DMS 273 (cell line): ENCODE results near the gene ANXA6.

Source experiments
- DNase-seq: peaks from one replicate; lab custom pipeline; 2025; ENCODE audit not compliant: unreplicated experiment; lab: John Stamatoyannopoulos, UW

The ANXA6 gene

GRCh38 chr5:151130922-151131891, 26.4 kb downstream of the ANXA6 start:
- no peak for DNase-seq

- DNase-seq = no peak
These were observed 27.2 kb downstream of the ANXA6 start for GRCh38 chr5:151130235-151130921.

GRCh38 chr5:151128817-151129216, 28.8 kb downstream of the ANXA6 start:
- no peak for DNase-seq

- DNase-seq = no peak
These were observed 29.7 kb downstream of the ANXA6 start for GRCh38 chr5:151127926-151128325.

- DNase-seq = peak; percentile 61
These were observed 31.4 kb downstream of the ANXA6 start for GRCh38 chr5:151126199-151126645.

GRCh38 chr5:151125421-151125820, 32.2 kb downstream of the ANXA6 start:
- DNase-seq = no peak

DNA sequence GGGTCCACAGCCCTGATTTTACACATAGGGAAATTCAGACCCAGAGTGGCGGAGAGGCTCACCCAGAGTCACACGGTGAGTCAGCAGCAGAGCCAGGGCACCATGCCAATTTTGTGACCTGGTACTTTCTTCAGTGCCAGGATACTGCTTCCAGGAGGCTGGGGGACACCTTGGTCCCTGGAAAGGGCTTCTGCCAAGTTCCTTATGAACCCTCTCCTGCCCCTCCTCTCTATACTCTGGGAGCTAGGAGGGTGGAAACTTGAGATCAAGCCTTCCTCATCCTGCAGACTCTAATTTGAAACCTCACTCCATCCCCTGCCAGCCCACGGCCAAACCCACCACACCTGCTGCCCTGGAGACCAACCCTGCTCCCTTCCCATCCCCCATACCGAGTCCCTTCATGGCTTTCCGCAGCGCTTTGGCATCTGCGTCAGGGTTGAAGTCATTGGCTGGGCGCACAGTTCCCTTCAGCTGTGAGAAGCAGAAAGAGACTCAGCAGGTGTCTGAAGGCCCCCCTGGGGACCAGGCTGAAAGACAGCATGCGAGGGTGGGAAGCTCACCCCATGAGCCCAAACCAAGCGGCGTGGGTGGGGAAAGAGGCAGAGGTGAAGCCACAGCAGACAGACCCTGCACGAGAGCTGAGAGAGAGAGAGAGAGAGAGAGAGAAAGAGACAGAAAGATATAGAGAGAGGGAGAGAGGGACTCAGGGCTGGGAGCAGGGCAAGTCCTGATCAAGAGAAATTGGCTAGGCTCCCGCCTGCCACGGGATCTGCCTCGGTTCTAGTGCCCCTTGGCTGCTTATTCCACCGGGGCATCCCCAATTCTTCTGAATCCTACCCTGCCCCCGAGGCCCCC, 33.5 kb downstream of the ANXA6 start:
- DNase-seq = peak; percentile 27

- DNase-seq = no peak
These were observed 34.8 kb downstream of the ANXA6 start for GRCh38 chr5:151122828-151123227.

- no peak for DNase-seq
These were observed 35.9 kb downstream of the ANXA6 start for GRCh38 chr5:151121665-151122064.

- no peak for DNase-seq
These were observed 36.5 kb downstream of the ANXA6 start for GRCh38 chr5:151121095-151121494.

DNA sequence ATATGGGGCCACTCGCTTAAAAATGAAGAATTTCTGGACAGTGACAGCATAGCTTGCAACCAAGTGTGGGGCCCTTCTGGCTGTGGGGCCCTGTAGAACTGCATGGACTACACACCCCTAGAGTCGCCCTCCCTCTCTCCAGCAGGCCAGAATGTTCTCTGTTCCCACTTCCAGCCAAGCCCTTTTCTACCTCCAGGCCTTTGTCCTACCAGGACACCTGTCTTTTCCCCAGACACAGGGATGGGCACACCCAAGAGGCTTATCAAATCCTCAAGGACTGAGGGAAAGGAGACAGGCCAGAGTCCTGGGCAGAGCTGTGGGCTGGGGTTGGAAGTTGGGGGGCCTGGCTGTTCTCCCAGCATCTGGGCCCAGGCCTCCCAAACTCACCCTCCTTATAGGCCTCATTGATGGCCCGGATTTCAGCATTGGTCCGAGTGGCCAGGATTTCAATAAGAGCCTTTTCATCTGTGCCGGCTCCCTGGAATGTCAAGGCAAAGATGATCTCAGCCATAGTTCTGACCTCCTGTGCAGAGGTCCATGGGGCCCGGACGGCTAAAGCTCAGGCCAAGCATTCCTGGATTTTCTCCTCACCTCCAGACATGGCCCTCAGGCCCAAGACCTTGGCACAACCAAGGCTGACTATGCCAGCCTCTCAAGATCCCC, 38.5 kb downstream of the ANXA6 start:
- no peak for DNase-seq

DNA sequence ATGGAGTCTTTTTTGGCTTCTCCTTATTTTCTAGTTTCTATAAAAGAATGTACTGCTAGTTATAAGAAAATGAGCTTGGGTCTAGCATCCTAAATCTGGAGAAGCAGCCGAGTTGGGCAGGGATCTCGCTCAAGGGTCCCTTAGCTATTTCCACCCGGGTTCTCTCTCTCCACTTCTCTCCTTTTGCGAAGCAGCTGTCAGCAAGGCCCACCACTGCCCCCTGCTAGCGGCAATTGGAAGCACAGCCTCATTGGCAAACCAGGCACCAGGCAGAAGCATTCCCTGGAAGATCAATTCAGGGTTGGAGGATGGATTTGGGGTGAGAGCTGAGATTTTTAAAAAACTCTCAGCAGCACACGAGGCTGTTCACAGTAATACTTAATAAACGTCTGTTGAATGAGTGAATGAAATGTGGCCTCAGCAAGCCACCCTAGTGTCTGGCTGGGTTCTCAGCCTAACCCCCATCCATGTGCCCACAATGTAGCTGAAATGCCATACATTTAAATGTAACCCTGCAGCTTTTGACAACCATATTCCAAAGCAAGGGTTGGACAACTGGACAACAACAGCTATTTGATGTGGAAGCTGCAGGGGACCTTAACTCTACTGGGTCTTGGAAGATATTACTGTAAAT, 42.2 kb downstream of the ANXA6 start:
- DNase-seq = peak; percentile 77

DNA sequence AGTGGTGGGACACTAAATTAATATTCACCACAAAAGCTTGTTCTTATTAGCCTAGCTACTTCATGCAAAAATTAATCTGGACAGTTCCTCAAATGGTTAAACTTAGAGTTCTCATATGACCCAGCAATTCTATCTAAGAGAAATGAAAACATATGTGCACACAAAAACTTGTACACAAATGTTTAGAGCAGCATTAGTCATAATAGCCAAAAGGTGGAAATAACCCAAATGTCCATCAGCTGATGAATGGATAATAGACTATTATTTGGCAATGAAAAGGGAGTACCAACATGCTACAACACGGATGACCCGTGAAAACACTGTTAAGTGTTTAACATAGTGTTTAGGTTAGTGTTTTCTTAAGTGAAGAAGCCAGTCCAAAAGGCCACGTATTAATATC, 43.9 kb downstream of the ANXA6 start:
- no peak for DNase-seq

GRCh38 chr5:151110992-151111391, 46.6 kb downstream of the ANXA6 start:
- DNase-seq = no peak

DNA sequence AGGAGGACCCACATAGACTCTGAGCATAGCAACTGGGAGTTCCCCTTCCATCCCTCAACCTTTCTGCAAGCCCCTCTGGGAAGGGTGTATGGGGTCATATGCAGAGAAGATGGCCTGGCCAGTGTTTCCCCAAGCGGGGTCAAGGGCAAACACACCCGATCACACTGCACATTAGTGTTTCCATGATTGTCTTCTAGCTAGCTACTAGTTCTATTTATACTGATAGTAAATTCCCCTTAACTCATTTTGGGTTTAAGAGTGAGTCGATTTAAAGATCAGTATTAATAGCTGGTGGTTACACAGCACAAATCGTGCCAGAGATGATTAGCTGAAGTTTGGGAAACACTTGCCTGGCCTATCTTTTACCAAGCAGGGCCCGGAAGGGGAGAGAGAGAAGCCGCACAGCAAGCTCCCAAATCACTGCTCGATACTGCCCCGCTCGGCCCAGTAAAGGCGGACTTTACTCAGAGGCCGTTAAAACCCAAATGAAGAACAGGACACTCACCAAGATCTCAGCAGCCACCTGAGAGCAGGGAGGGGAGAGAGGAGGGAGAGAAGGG, 47.4 kb downstream of the ANXA6 start:
- DNase-seq = no peak

GRCh38 chr5:151108566-151108965, 49.0 kb downstream of the ANXA6 start:
- DNase-seq = no peak

DNA sequence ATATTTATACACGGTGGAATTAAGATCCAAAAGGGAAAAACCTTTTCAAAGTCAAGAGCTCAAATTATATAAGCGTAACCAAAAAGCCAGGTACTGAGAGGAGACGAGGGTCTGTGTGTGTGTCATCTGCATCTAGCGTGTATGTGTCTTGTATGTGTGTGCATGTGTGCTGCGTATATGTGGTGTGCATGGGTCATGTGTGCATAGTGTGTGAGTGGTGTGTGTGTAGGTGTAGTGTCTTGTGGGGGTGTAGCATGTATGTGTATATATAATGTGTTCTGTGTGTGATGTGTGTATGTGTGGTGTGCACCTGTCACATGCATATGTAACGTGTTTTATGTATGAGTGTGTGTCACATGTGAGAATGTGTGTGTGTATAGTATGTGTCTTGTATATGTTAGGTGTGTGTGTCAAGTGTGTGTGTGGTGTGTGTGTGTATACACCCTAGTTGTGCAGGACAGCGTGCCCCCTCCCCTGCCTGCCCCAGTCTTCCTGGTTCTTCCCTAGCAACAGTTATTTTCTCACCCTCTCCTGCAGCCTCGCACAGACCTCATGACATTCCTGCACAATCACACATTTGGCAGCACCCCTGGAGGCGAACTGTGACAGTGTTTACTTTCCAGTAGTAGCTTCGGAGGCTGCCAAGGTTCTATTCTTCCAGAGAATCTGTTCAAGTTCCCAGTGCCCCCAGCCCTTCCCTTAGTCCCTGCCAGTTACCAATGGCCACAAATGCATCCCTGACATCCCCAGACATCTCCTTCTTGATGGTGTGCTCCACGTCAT, 49.6 kb downstream of the ANXA6 start:
- DNase-seq = no peak

GRCh38 chr5:151107084-151107483, 50.5 kb downstream of the ANXA6 start:
- no peak for DNase-seq

DNA sequence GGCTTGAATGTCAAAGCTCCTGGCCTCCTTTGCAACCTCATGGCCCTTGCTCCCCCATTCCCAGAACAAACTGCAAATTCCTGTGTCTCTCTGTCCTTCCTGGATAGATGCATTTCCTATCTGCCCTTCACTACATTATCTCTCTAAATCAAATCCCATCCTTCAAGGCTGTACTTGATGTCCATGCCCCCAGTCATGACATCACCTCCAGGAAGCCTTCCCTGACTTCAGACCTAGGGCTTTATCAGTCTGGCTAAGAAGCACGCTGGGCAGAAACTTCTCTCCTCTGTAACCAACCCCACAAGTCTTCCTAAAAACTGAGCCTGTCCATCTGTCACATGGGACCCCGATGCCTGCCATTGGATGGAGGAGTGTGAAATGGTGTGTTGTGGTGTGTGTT, 51.1 kb downstream of the ANXA6 start:
- no peak for DNase-seq
